ENCODE data around the gene GORAB. TPM values are rescaled to one million over a fixed set of nuclear protein-coding genes. Genes with fewer than 3 reads are reported as not detected.
A peak's percentile ranks its signal among the peaks of the same experiment; 100 is the strongest.

GORAB gene
- total and polyA plus RNA-seq, 2 of the 4 experiments (the other 2 are of a cell fraction) = 11.3 to 14.0 TPM

GRCh38 chr1:170537798-170538503 is 6.0 kb downstream of the GORAB start:
- Histone ChIP-seq H3K23ac (ENCODE audit: low read depth, low read length) (no peak overlapping the region), H2BK5ac (ENCODE audit: low read depth, low read length, poor library complexity, severe bottlenecking) (peak overlapping the region; percentile 38), H4K8ac (ENCODE audit: low read depth in 2 of 2, low read length in 2 of 2) (no peak overlapping the region), H4K20me1 (ENCODE audit: insufficient read depth, low read length) (no peaks in the 10 kb centered on the region), H4K5ac (ENCODE audit: low read depth, low read length) (no peak overlapping the region), H3K9ac (ENCODE audit: low read depth, low read length) (no peak overlapping the region; the same call in 1 of the 2 replicates), H2AFZ (replicated peaks; ENCODE audit: low read length, poor library complexity) (no peak overlapping the region), H3K4me2 (ENCODE audit: low read depth, low read length) (peak overlapping the region; percentile 74), H2BK120ac (ENCODE audit: low read depth, low read length) (no peak overlapping the region), H3K27ac (ENCODE audit: insufficient read depth, low read length) (no peak overlapping the region), H3K36me3 (ENCODE audit: control insufficient read depth, insufficient read depth, low read length) (peaks cover 25% of the 10 kb centered on the region), H2AK9ac (replicated peaks; ENCODE audit: low read depth, low read length, poor library complexity) (no peak overlapping the region), H3K27me3 (ENCODE audit: control insufficient read depth, insufficient read depth, low read length) (no peaks in the 10 kb centered on the region), H2BK15ac (ENCODE audit: low read depth, low read length) (no peak overlapping the region), H4K91ac (ENCODE audit: insufficient read depth, low read depth, low read length) (no peak overlapping the region), H3K9me1 (ENCODE audit: insufficient read depth, low read length) (peaks cover 5% of the 10 kb centered on the region; the same call in 1 of the 2 replicates), H3K4me3 (ENCODE audit: insufficient read depth, low read depth, low read length) (no peak overlapping the region), H2BK20ac (ENCODE audit: low read depth, low read length) (no peak overlapping the region), H3K4me1 (ENCODE audit: control insufficient read depth, insufficient read depth, low read length) (peaks cover 2% of the 10 kb centered on the region; the same call in 1 of the 2 replicates), H3K18ac (ENCODE audit: low read depth, low read length) (no peak overlapping the region), H3K14ac (replicated peaks; ENCODE audit: low read depth, low read length) (no peak overlapping the region), H3K4ac (ENCODE audit: low read depth, low read length) (no peak overlapping the region), H2AK5ac (ENCODE audit: low read depth, low read length) (no peak overlapping the region), H3K79me1 (ENCODE audit: low read depth in 1 of 2, low read length in 2 of 2) (peaks cover 26 to 41% of the 10 kb centered on the region in 2 experiments), H3K56ac (ENCODE audit: extremely low read depth, insufficient read depth, low read length) (no peak overlapping the region), H3K9me3 (ENCODE audit: control insufficient read depth, insufficient read depth, low read length) (no peaks in the 10 kb centered on the region)
- in situ Hi-C loops (cut with MboI; ENCODE audit: low sequenced_read_pairs) (loop anchor here (10.0 kb wide), 1 partner anchor 127 kb away; the partner anchor contains the start of gene PRRX1), intact Hi-C loops (cut with micrococcal nuclease) (loop anchor here (10.0 kb wide), 2 partner anchors 323 to 687 kb away; no protein-coding TSS in a partner anchor), dilution Hi-C loops (cut with HindIII; ENCODE audit: low sequenced_read_pairs, unreplicated experiment) (no loop called here)
- ATAC-seq (ENCODE audit: low read depth) (0 out of 2 replicates have a peak, but pooled peaks have one; percentile 51), DNase-seq (peak; percentile 73)
- BruUV-seq (replicated peaks) = no TSS peak
- ChIA-PET CTCF (no interaction called here), POLR2A (ENCODE audit: unreplicated experiment) (no interaction called here)
- TF ChIP-seq RAD21 (IDR thresholded peaks at IDR 0.05; ENCODE audit: low read length) = no peak
- TF ChIP-seq FOS (IDR thresholded peaks at IDR 0.05; ENCODE audit: low read depth, low read length) = 0 out of 2 replicates have a peak, but pooled peaks have one; percentile 15
- 0 out of 2 replicates have a peak, but pooled peaks have one; percentile 6 for TF ChIP-seq CEBPB (IDR thresholded peaks at IDR 0.05; ENCODE audit: low read depth, low read length)
